ENCODE measurements around the gene MTMR2. TPM values are rescaled to one million over a fixed set of nuclear protein-coding genes. Genes with fewer than 3 reads are reported as not detected.
"Not testable (repeated sequence)": the region's sequence is repeated elsewhere in the genome, so short reads cannot be mapped to it uniquely, and the experiment has no call there.

MTMR2 gene
- total RNA-seq, 1 donor from 2014 or later, result 36.5 TPM

DNA sequence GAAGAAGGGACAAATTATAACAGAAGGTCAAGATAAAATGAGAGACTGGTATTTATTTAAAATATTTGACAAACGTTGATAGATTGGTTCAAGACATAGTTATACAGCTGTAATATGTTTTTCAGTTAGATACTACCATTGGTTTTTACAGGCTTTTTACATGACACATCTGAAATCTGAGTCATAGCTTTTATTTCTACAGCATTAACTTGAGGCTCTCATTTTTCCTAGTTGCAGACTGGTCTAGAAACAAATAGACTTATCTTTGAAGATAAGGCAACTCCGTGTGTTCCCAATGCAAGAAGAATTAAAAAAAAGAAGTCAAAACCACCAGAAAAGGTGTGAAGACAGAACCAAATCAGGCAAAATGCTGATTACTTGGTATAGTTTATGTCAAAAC lies 102.3 kb downstream of the MTMR2 start:
- no peak for DNase-seq (ENCODE audit: low read depth in 2 of 2)

DNA sequence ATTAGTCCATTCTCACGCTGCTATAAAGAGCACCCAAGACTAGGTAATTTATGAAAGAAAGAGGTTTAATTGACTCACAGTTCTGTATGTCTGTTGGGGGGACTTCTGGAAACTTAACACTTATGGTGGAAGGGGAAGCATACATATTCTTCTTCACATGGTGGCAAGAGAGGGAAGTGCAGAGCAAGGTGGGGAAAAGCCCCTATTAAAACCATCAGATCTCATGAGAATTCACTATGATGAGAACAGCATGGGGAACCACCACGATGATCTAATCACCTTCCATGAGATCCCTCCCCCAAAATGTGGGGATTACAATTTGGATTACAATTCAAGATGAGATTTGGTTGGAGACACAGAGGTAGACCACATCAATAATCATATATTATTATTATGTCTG lies 107.9 kb downstream of the MTMR2 start:
- DNase-seq (ENCODE audit: low read depth in 2 of 2), result no peak

DNA sequence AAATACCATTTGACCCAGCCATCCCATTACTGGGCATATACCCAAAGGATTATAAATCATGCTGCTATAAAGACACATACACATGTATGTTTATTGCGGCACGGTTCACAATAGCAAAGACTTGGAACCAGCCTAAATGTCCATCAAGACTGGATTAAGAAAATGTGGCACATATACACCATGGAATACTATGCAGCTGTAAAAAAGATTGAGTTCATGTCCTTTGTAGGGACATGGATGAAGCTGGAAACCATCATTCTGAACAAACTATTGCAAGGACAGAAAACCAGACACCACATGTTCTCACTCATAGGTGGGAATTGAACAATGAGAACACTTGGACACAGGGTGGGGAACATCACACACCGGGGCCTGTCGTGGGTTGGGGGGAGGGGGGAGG lies 112.9 kb downstream of the MTMR2 start:
- not testable (repeated sequence) for DNase-seq (ENCODE audit: low read depth in 2 of 2)

DNA sequence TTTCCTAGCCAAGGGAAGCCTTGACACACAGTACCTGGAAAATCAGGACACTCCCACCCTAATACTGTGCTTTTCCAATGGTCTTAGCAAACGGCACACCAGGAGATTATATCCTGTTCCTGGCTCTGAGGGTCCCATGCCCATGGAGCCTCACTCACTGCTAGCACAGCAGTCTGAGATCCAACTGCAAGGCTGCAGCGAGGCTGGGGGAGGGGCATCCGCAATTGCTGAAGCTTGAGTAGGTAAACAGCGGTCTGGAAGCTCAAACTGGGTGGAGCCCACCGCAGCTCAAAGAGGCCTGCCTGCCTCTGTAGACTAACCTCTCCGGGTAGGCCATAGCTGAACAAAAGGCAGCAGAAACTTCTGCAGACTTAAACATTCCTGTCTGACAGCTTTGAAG lies 117.4 kb downstream of the MTMR2 start:
- not testable (repeated sequence) for DNase-seq (ENCODE audit: low read depth in 2 of 2)

DNA sequence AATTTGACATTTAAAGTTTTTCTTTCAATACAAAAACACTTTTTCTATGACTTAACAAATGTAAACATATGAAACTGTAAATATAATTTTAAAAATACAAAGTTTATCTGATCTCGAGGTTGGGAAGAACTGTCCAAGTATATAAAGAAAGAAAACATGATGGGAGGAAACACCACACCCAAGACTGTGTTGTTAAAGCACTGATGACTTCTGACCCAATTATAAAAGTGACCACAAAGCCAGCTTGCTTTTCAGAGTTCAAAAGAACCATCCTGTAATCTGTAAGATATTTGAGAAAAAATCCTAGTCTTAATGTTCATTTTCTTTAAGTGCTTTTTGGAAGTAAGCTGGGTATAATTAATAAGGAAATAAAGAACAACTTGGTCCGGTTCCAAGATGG lies 118.0 kb downstream of the MTMR2 start:
- DNase-seq (ENCODE audit: low read depth in 2 of 2), result no peak

DNA sequence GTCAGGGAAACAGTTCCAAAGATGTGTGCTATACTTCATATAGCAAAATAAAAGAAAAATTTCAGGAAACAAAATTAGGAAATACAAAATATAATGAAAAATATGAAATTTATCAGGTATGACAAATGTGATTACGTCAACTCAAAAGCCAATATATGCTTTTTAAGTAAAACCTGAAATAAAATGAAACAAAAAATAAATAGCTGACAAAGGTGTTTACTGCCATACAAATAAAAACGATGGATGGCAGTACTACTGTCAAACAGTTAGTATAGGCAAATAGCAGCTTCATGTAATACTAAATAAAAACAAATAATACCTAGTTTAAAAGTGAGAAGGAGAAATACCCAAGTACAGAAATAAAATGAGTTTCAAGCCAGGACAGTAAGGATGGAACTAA lies 119.9 kb downstream of the MTMR2 start:
- DNase-seq (ENCODE audit: low read depth in 2 of 2), result no peak

DNA sequence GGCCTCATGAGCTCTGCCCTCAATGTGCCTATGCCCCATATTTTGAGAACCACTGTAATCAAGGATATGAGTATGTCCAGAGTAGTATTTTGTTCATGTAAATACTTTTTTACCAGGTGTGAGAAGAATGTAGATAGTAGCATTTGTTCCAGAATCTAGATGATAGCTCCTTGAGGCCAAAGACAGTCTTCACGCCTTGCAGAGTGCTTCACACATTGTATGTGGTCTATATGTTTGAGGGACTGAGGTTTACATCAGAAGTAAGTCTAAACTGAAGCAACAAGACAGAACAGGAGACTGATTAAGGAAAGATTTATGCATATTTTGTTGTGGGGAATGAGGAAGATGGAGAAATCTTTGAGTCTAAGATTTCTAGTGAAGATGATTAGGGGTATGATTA lies 121.1 kb downstream of the MTMR2 start:
- DNase-seq (ENCODE audit: low read depth in 2 of 2), result no peak

DNA sequence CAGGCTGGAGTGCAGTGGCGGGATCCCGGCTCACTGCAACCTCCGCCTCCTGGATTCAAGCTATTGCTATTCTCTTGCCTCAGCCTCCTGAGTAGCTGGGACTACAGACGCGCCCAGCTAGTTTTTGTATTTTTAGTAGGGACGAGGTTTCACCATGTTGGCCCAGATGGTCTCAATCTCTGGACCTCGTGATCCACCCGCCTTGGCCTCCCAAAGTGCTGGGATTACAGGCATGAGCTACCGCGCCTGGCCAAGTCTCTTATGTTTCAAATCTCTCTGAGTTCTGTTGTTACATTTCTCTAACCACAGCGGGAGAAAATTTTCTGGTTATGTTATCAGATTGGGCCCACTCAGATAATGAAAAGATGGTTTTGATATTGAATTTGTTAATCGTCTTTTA lies 123.5 kb downstream of the MTMR2 start:
- no peak for DNase-seq (ENCODE audit: low read depth in 2 of 2)

DNA sequence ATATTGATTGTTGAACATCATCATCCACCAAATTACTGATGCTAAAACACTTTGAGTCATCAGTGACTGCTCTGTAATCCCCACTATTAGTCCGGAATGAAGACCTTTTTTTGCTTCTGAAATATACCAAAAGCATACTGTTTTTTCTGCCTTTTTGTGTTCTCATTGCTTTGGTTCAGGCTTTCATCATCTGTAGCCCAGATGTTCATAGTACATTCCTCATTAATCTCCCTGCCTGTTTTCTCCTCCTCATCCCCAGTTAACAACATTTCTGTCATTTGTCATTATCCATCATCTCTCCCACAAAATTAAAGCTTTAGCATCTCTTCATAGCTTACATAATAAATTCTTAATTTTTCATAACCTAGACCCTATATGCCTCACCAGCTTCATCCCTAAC lies 124.4 kb downstream of the MTMR2 start:
- DNase-seq (ENCODE audit: low read depth in 2 of 2), result no peak

DNA sequence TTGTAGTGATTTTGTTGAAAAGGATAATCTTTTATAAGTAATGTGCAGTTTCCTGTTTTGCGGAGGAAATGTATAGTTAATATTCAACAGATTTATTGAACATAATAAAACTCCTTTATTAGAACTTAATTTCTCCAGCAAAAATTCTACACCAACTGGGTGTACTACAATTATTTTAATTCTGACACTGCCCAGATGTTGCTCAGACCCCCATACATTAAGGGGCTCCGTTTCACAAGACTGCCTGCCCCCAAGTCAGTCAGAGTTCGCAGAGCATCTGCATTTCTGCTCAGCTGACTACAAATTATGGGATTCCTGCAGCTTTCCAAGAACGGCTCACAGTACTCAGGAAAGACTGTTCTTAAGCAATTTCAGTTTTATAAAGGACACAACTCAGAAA lies 127.4 kb downstream of the MTMR2 start:
- no peak for DNase-seq (ENCODE audit: low read depth in 2 of 2)

DNA sequence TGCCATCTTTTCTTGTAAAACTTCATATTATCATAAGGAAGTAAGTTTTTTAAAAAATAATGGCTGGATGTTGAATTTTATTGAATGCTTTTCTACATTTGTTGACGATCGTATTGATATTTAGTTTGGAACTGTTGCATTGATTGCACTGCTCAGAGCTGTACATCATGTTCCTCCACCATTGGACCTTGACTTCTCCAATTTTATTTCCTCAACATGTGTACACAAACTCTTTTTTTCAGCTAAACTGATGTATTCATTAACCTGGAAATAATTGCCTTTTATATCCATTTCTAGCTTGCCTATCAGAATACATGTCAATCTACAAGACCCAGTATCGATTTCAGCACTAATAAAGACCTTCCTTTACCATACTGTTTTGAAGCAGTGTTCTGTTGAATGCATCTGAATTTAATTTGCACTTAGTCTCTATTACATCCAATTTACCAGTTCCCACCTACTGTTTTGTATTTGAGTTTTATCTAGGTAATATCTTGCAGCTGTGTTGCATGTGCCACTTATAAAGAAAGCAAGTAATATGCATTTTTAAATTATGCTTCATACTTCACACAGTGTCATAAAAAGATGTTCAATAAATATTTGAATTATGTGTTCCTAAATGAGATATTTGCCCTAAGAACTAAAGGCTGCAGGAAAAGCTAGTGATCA lies 128.1 kb downstream of the MTMR2 start:
- no peak for DNase-seq (ENCODE audit: low read depth in 2 of 2)

DNA sequence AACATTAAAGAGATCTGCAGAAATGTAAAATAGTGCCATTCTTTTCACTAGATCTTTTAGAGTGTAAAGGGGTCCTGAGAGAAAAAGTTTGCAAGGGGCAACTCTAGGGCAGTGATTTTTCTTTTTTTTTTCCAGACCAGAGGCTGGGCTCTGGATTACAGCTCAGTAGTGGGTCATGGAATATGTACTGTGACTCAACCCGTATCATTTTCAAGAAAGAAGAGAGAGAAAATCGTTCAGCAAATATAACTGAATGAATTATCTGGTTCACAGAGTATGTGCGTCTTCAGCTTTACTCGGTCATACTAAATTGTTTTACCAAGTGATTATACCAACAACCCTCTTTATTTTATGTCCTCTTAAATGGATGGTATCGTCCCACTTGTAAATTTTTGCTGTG lies 129.8 kb downstream of the MTMR2 start:
- no peak for DNase-seq (ENCODE audit: low read depth in 2 of 2)

DNA sequence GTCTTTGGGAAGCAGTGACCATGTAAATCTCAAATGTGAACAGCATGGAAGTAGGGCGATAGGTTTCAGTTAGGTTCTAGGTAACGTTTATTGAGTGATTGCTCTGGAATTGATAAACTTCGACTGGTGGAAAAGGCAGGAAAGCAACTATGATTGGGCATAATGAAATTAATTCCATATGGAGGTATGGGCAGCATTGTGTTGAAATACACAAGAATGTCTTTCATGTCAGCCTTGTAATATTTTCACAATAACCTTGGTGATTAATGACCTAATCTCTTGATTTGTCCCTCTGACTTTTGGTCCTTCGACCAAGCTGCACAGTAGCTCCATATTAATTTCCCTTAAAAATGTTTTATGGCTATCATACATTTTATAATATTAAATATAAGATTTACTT lies 130.8 kb downstream of the MTMR2 start:
- DNase-seq (ENCODE audit: low read depth in 2 of 2), result no peak

DNA sequence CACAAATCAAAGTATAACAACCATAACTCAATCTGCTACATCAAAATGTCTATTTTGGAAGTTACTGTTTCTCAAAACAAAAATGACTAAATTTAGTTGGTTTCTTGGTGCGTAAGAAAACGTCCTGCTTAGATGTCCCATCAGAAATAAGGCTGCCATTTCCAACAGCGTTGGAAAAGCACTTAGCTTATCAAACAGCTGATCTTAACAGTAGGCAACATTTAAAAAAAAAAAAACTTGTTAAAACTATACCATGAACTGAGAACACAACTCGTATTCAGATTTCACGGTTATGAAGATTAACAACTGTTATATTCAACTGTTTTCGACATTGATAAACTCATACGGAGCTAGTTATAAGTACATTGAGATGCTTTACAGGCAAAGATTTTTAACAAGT lies 131.2 kb downstream of the MTMR2 start:
- DNase-seq (ENCODE audit: low read depth in 2 of 2), result no peak

DNA sequence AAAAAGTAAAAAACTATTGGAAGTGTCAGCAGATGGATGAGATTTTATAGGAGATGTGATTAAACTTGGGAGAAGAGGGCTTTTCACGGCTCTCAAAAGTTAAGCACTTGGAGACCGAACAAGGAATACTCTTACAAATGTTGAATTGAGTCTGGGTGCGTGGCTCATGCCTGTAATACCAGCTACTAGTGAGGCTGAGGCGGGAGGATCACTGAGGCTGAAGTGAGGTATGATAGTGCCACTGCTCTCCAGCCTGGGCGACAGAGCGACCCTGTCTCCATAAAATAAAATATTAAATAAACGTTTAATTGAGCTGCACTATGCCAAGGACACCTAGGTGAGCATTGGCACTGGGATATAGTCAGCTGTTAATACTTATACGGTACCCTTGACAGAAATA lies 131.7 kb downstream of the MTMR2 start:
- no peak for DNase-seq (ENCODE audit: low read depth in 2 of 2)

DNA sequence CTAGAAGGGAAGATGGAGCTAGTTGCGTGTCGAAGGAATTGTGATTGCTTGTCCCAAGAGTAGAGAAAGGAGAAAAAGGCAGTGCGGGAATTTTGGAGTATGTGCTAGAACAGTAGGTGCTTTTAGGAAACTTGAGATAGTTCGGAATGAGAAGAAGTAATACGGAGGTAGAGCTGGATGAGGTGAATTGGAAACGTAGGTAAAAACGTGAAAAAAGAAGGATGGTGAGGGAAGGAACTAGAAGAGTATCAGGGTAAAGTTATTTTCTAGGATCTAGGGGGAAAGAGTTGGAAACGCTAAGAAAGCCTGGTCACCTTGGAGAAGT lies 132.2 kb downstream of the MTMR2 start:
- no peak for DNase-seq (ENCODE audit: low read depth in 2 of 2)

DNA sequence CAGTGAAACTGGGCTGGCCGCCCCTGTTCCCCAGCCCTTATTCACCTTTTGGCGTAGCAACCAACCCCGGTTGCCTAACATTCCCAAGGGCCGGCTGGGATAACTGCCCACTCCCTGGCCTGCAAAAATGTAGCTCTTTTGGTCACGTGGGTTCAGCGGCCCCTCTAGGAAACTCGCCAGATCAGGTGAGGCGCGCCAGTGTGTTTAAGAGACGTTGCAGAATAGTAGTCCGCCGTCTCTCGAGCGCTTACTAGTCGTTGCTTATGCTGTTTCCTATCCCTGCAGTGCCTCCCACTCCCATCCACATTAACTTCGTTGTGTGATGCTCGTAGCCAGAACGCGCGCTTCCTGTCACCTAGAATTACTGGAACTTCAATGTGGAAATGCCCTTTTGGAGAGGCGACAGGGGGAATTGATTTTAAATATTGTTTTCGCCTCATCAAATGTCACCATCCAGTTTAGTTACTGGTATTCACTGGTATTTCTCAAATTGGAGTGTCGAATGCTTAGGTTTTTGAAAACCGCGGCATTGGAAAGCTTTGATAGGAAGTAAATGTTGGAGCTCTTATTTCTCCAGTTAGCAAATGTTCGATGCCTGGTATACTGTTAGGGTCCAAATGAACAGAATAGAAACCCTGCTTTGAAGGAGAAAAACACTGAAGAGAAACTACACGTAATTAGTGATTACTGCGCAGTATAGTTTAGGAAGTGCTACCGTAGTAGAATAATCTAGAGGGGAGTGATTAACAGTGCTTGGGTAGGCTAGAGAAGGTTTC lies 132.8 kb downstream of the MTMR2 start:
- DNase-seq (ENCODE audit: low read depth in 2 of 2), result peak; percentile 63 to 76

DNA sequence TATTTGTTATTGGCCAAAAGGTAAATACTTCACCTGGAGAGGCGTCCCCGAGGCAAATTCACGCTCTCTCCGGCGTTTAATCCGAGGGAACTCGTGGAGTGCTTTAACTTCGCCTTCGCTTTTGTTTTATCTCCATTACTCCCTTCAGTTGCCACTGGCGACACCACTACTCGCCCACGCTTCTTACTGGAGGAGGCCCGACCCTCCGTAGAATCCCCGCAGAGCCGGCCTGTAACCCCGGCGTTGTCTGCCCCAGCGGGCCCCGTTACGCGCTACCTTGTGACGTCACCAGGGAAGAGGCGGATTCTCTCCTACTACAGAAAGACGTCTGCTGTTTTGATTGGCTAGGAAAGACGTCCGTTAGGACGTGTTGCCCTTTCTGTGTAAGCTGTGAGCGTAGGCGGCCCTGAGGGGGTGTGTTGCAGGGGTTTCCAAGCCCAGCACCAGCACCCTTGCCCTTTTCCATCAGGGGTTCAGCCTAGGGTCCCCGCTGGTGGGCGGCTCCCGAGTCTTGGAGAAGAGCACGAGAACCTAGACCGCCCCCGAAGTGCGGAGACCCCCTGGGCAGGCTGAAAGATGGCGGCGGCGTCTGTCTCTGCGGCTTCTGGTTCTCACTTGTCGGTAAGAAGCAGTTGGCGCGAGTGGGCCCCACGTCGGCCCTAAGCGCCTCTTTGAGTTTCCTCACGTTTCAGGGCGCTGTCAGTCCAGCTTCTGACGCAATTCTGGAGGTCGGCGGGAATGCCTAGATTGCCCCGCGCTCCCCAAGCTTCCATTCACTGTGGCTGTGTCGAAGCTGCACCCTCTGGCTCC lies 133.6 kb downstream of the MTMR2 start, which contains the start of gene CEP57:
CEP57 (plus strand) TSS at position 376 of the 810 bp plus-strand sequence; CDS start at position 577, 201 bp downstream.
- peak; percentile 98 to 99 for DNase-seq (ENCODE audit: low read depth in 2 of 2)

DNA sequence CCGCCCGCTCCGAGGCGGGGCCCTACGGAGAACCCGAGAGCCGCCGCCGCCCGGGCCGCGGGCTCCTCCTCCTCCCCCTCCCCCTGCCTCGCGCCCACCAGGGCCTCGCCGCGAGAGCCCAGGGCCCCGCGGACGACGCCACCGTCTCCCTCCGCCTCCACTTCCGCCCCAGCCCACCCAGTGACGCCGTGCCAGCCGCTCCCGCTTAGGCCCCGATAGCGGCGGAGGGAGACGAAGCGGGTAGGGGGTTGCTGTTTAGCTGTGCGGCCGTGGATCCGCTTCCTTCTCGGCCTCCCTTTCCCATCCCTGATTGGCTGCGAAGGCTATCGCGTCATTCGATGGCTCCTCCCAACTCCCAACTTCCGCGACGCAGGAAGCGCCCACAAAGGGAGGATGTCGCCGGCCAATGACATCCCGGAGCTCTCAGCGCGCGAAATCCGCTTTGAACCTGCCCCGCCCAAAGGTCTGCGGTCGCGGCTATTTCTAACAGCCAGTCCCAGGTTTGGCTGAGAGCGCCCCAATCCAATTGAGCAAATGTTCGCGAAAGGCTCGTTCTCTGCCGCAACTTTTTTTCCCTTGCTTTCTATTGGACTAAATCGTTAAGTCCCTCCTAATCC lies 134.3 kb downstream of the MTMR2 start, which contains the start of gene FAM76B:
FAM76B (minus strand) TSS at position 277 of the 617 bp plus-strand sequence. CDS start 304 bp downstream, outside the sequence.
- peak; percentile 99 to 100 for DNase-seq (ENCODE audit: low read depth in 2 of 2)

DNA sequence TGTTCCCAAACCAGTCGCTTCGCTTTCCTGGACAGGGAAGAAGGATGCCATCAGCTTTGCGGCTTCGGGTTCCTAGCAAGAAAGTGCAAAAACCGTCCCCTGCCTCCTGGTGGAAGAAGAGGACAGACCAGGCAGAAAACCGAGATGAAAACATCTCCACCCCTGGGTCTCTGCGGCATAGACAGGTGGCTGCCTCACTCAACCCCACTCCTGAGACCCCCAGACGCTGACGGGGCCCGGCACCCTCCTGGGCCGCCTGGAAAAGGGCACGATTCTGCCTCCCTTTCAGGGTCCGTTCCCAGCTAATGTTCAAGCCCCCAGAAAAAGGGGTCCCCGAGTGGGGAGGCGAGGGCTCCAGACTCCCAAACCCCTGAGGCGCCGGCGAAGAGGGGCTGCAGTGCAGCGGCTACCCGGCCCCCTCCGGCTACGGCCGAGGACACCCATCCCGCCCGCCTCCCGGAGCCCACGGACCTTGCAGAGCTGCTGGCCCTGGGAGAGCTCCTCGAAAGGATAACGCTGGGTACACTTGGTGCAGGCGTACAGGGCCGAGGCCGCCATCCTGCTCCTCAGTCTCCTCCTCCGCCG lies 134.9 kb downstream of the MTMR2 start:
- DNase-seq (ENCODE audit: low read depth in 2 of 2), result peak; percentile 47 to 56
